Activated CD4-positive, alpha-beta T cell treated with anti-CD3 and anti-CD28 coated beads, Interleukin-2, amount 50 U/mL, for 1 hour (primary cell): ENCODE results near the gene PPP1R15B.

Source experiments
- DNase-seq: peaks from one replicate; pipeline ENCODE4 v3.0.0-alpha.2; 2020

Gene PPP1R15B

GRCh38 chr1:204398197-204399125, 13.2 kb downstream of the PPP1R15B start:
- peak; percentile 30 for DNase-seq

GRCh38 chr1:204396015-204396583, 15.5 kb downstream of the PPP1R15B start:
- DNase-seq = no peak

GRCh38 chr1:204391629-204392028, 20.0 kb downstream of the PPP1R15B start:
- no peak for DNase-seq

- no peak for DNase-seq
Observed at GRCh38 chr1:204390751-204391466, 20.7 kb downstream of the PPP1R15B start.

GRCh38 chr1:204385727-204386126, 25.9 kb downstream of the PPP1R15B start:
- no peak for DNase-seq

- no peak for DNase-seq
Observed at GRCh38 chr1:204384636-204385352, 26.8 kb downstream of the PPP1R15B start.

GRCh38 chr1:204383163-204383904, 28.3 kb downstream of the PPP1R15B start:
- DNase-seq = no peak

- no peak for DNase-seq
Observed at GRCh38 chr1:204382714-204383083, 28.9 kb downstream of the PPP1R15B start.

GRCh38 chr1:204380293-204380831, 31.3 kb downstream of the PPP1R15B start:
- no peak for DNase-seq

GRCh38 chr1:204377800-204378668, 33.6 kb downstream of the PPP1R15B start:
- DNase-seq = peak; percentile 45

GRCh38 chr1:204376919-204377799, 34.5 kb downstream of the PPP1R15B start:
- DNase-seq = no peak

GRCh38 chr1:204376465-204376864, 35.2 kb downstream of the PPP1R15B start:
- DNase-seq = no peak

- no peak for DNase-seq
Observed at GRCh38 chr1:204373911-204374310, 37.7 kb downstream of the PPP1R15B start.

- no peak for DNase-seq
Observed at GRCh38 chr1:204370176-204370575, 41.4 kb downstream of the PPP1R15B start.

- DNase-seq = no peak
Observed at GRCh38 chr1:204368996-204369726, 42.5 kb downstream of the PPP1R15B start.

GRCh38 chr1:204367956-204368355, 43.7 kb downstream of the PPP1R15B start:
- DNase-seq = no peak

GRCh38 chr1:204367193-204367858, 44.3 kb downstream of the PPP1R15B start:
- DNase-seq = no peak

- DNase-seq = no peak
Observed at GRCh38 chr1:204366759-204367158, 44.9 kb downstream of the PPP1R15B start.
